Panc1 (cell line): ENCODE measurements around the gene EIF4G3. TPM values are rescaled to one million over a fixed set of nuclear protein-coding genes. Genes with fewer than 3 reads are reported as not detected.

Experiments used
- ATAC-seq: fragments of 200-7000 bp; cut with Tn5 transposase; 2 replicates; pipeline ENCODE4 v1.9.1; 2020; ENCODE audit warnings: mild to moderate bottlenecking, moderate library complexity
- BruUV-seq: library from RNA; stranded (reverse); fragments of 400-500 nt; replicated peaks from 2 replicates; lab custom pipeline; 2021; lab: Mats Ljungman, UMichigan
- CTCF ChIA-PET: fragments of 300-600 bp; sonication (Branson Sonifier 250); formaldehyde crosslinking; loops from one replicate; lab custom pipeline; 2022; ENCODE audit warnings: antibody characterized with exemption; lab: Charles Lee
- POLR2A ChIA-PET: fragments of 300-600 bp; sonication (Branson Sonifier 250); formaldehyde crosslinking; loops from one replicate; lab custom pipeline; 2022; ENCODE audit warnings: antibody characterized with exemption; lab: Charles Lee
- DNase-seq: peaks from one replicate; pipeline ENCODE4 v3.0.0-alpha.2; 2010; ENCODE audit warnings: low read depth, low spot score
- H3K27ac ChIP-seq: 2 replicates; pipeline ENCODE4 v1.5.1; 2011; ENCODE audit warnings: mild to moderate bottlenecking, low read length, inconsistent platforms
- H3K27me3 ChIP-seq: fragments of 200-500 bp; sonication (Bioruptor generic); 2 replicates; pipeline ENCODE4 v1.6.0; 2014; ENCODE audit warnings: low read length, inconsistent platforms; ENCODE audit not compliant: control insufficient read depth, insufficient read depth
- H3K36me3 ChIP-seq: fragments of 200-500 bp; sonication (Bioruptor generic); 2 replicates; pipeline ENCODE4 v1.5.1; 2014; ENCODE audit warnings: inconsistent platforms, mild to moderate bottlenecking, low read length, moderate library complexity; ENCODE audit not compliant: control insufficient read depth, insufficient read depth
- H3K4me1 ChIP-seq: 2 replicates; pipeline ENCODE4 v1.5.1; 2011; ENCODE audit warnings: inconsistent platforms, mild to moderate bottlenecking, low read length, moderate library complexity; ENCODE audit not compliant: control insufficient read depth, insufficient read depth
- H3K4me3 ChIP-seq, 2 experiments: 2 replicates each; pipeline ENCODE4 v1.5.1; 2011 to 2012; ENCODE audit warnings: low read depth in 2 of 2, low read length in 2 of 2, mild to moderate bottlenecking in 2 of 2, inconsistent platforms in 1 of 2, moderate library complexity in 1 of 2
- H3K9me3 ChIP-seq: fragments of 200-500 bp; sonication (Bioruptor generic); 2 replicates; pipeline ENCODE4 v1.5.1; 2014; ENCODE audit warnings: low read depth, mild to moderate bottlenecking, inconsistent platforms, low read length, moderate library complexity; ENCODE audit not compliant: control insufficient read depth, insufficient read depth
- CTCF ChIP-seq: fragments of 450-650 bp; IDR thresholded peaks from 2 replicates; pipeline ENCODE4 v1.5.1; 2017; ENCODE audit warnings: mild to moderate bottlenecking
- POLR2AphosphoS5 ChIP-seq: IDR thresholded peaks from 2 replicates; pipeline ENCODE4 v1.6.1; 2012; ENCODE audit warnings: mild to moderate bottlenecking, low read depth, low read length, moderate library complexity
- REST ChIP-seq, 2 experiments: IDR thresholded peaks; 2 replicates each; pipeline ENCODE4 v1.6.1; 2011 to 2012; ENCODE audit warnings: low read depth in 2 of 2, control low read depth in 1 of 2, low read length in 1 of 2, mild to moderate bottlenecking in 1 of 2, moderate library complexity in 1 of 2; ENCODE audit not compliant: insufficient read depth in 1 of 2
- SIN3A ChIP-seq: IDR thresholded peaks from 2 replicates; pipeline ENCODE4 v1.6.1; 2012; ENCODE audit warnings: low read depth, mild to moderate bottlenecking, low read length, moderate library complexity, borderline replicate concordance; ENCODE audit not compliant: insufficient read depth
- TCF7L2 ChIP-seq: IDR thresholded peaks from 2 replicates; pipeline ENCODE4 v1.6.1; 2011; ENCODE audit warnings: mild to moderate bottlenecking, low read depth, low read length, inconsistent platforms
- in situ Hi-C: cut with HindIII; loops from 2 replicates; pipeline ENCODE4 v1.10.0; 2016; ENCODE audit warnings: low sequenced_read_pairs, low pct_unique_long_range_greater_than_20kb
- intact Hi-C: fragments of 100-400 bp; cut with micrococcal nuclease; formaldehyde crosslinking; loops from one replicate; pipeline ENCODE4 v1.10.0; 2022; ENCODE audit not compliant: unreplicated experiment
- total RNA-seq: library from RNA; stranded (reverse); gene quantifications from one replicate; pipeline ENCODE4 v1.2.1, GENCODE V29; 2021; ENCODE audit not compliant: unreplicated experiment

EIF4G3 gene
- total RNA-seq, 1 experiment from 2014 or later = 78.6 TPM

- in situ Hi-C loops (no loop called here), intact Hi-C loops (no loop called here)
- Histone ChIP-seq H3K36me3 (no peaks in the 10 kb centered on the region), H3K4me1 (no peaks in the 10 kb centered on the region), H3K27ac (no peak overlapping the region), H3K9me3 (no peaks in the 10 kb centered on the region), H3K27me3 (no peaks in the 10 kb centered on the region), H3K4me3 (no peak overlapping the region)
- POLR2A ChIA-PET = no interaction called here
- no peak for DNase-seq
- CTCF ChIA-PET = no interaction called here
- BruUV-seq = no TSS peak
- no peak for ATAC-seq
- TF ChIP-seq SIN3A = no peak
- TF ChIP-seq REST (IDR thresholded peaks at IDR 0.05; ENCODE audit: insufficient read depth in 1 of 2, low read depth in 2 of 2, low read length in 1 of 2) = no peak
- TF ChIP-seq POLR2AphosphoS5 = no peak
- TF ChIP-seq TCF7L2 = no peak
- no peak for TF ChIP-seq CTCF
These were observed 341.9 kb downstream of the EIF4G3 start for GRCh38 chr1:20834780-20835179.

- Histone ChIP-seq H3K27ac (no peak overlapping the region), H3K9me3 (no peaks in the 10 kb centered on the region), H3K27me3 (no peaks in the 10 kb centered on the region), H3K36me3 (no peaks in the 10 kb centered on the region), H3K4me1 (no peaks in the 10 kb centered on the region), H3K4me3 (no peak overlapping the region)
- ChIA-PET POLR2A (no interaction called here), CTCF (no interaction called here)
- ATAC-seq (no peak), DNase-seq (no peak)
- in situ Hi-C loops (no loop called here), intact Hi-C loops (no loop called here)
- TF ChIP-seq SIN3A (no peak), POLR2AphosphoS5 (no peak), CTCF (no peak), REST (IDR thresholded peaks at IDR 0.05; ENCODE audit: insufficient read depth in 1 of 2, low read depth in 2 of 2, low read length in 1 of 2) (no peak), TCF7L2 (no peak)
- no TSS peak for BruUV-seq
These were observed 342.5 kb downstream of the EIF4G3 start for GRCh38 chr1:20834192-20834591.
